Measurements from ENCODE around the gene NFIB.

NFIB gene

GRCh38 chr9:14236591-14236990 lies 77.3 kb downstream of the NFIB start:
- DNase-seq, result no peak

- no peak for DNase-seq
Observed at GRCh38 chr9:14232111-14232510, 81.8 kb downstream of the NFIB start.

- DNase-seq, result no peak
Observed at GRCh38 chr9:14231196-14231990, 82.5 kb downstream of the NFIB start.

GRCh38 chr9:14228602-14229001 lies 85.3 kb downstream of the NFIB start:
- DNase-seq, result no peak

- DNase-seq, result no peak
Observed at GRCh38 chr9:14226855-14227532, 86.9 kb downstream of the NFIB start.

- DNase-seq, result no peak
Observed at GRCh38 chr9:14223081-14223480, 90.9 kb downstream of the NFIB start.

- no peak for DNase-seq
Observed at GRCh38 chr9:14222149-14222835, 91.6 kb downstream of the NFIB start.

- DNase-seq, result no peak
Observed at GRCh38 chr9:14221558-14221957, 92.4 kb downstream of the NFIB start.

- DNase-seq, result no peak
Observed at GRCh38 chr9:14221119-14221518, 92.8 kb downstream of the NFIB start.

GRCh38 chr9:14220256-14220655 lies 93.7 kb downstream of the NFIB start:
- DNase-seq, result no peak

- no peak for DNase-seq
Observed at GRCh38 chr9:14219850-14220249, 94.1 kb downstream of the NFIB start.

- no peak for DNase-seq
Observed at GRCh38 chr9:14218253-14218652, 95.7 kb downstream of the NFIB start.

- no peak for DNase-seq
Observed at GRCh38 chr9:14216612-14217194, 97.2 kb downstream of the NFIB start.

- no peak for DNase-seq
Observed at GRCh38 chr9:14215614-14216013, 98.3 kb downstream of the NFIB start.

- no peak for DNase-seq
Observed at GRCh38 chr9:14214693-14215092, 99.2 kb downstream of the NFIB start.

GRCh38 chr9:14214065-14214684 lies 99.8 kb downstream of the NFIB start:
- no peak for DNase-seq

- DNase-seq, result no peak
Observed at GRCh38 chr9:14213504-14213903, 100.4 kb downstream of the NFIB start.

- no peak for DNase-seq
Observed at GRCh38 chr9:14212697-14213420, 101.1 kb downstream of the NFIB start.

- DNase-seq, result no peak
Observed at GRCh38 chr9:14212077-14212476, 101.9 kb downstream of the NFIB start.

GRCh38 chr9:14211564-14211963 lies 102.4 kb downstream of the NFIB start:
- DNase-seq, result no peak

GRCh38 chr9:14210428-14210827 lies 103.5 kb downstream of the NFIB start:
- DNase-seq, result no peak
